ENCODE results near the gene OIT3.

DNA sequence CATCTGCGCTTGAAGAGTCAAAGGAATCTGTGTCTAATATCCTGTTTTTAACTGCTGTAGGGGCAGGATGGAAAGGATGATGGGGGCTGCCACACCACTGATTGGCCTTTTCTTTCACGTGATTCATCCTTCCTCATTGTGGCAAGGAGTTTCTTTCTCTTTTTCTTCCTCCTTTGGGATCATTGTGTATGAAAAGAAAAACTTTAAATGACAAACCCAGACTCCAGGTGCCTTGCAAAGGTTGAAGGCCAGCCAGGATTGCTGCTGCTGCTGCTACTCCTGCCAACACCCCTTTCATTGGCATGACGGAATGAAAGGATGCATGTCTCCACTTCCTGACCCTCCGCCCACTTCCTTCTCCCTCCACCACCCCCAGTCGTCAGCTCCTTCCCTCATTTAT, 6.5 kb upstream of the OIT3 start:
- no peak for TF ChIP-seq POLR2A (IDR thresholded peaks at IDR 0.05)
- TF ChIP-seq, protein P1, sequence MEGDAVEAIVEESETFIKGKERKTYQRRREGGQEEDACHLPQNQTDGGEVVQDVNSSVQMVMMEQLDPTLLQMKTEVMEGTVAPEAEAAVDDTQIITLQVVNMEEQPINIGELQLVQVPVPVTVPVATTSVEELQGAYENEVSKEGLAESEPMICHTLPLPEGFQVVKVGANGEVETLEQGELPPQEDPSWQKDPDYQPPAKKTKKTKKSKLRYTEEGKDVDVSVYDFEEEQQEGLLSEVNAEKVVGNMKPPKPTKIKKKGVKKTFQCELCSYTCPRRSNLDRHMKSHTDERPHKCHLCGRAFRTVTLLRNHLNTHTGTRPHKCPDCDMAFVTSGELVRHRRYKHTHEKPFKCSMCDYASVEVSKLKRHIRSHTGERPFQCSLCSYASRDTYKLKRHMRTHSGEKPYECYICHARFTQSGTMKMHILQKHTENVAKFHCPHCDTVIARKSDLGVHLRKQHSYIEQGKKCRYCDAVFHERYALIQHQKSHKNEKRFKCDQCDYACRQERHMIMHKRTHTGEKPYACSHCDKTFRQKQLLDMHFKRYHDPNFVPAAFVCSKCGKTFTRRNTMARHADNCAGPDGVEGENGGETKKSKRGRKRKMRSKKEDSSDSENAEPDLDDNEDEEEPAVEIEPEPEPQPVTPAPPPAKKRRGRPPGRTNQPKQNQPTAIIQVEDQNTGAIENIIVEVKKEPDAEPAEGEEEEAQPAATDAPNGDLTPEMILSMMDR (IDR thresholded peaks at IDR 0.05), result no peak
